ENCODE data around the gene GFPT1.

- TF ChIP-seq CTCF (IDR thresholded peaks at IDR 0.05) (no peak), EP300 (IDR thresholded peaks at IDR 0.05) (no peak), POLR2A (IDR thresholded peaks at IDR 0.05) (no peak)
Observed at GRCh38 chr2:69298261-69298660, 88.8 kb downstream of the GFPT1 start.

Data from ovary (tissue), 3 donors.